GM19023 (cell line): ENCODE data around the gene PKNOX2.

ENCODE experiments used
- ATAC-seq: cut with Tn5 transposase; IDR thresholded peaks from one replicate; pipeline ENCODE4 v1.9.1; 2021; ENCODE audit warnings: mild to moderate bottlenecking, moderate library complexity; ENCODE audit not compliant: unreplicated experiment

The PKNOX2 gene

DNA sequence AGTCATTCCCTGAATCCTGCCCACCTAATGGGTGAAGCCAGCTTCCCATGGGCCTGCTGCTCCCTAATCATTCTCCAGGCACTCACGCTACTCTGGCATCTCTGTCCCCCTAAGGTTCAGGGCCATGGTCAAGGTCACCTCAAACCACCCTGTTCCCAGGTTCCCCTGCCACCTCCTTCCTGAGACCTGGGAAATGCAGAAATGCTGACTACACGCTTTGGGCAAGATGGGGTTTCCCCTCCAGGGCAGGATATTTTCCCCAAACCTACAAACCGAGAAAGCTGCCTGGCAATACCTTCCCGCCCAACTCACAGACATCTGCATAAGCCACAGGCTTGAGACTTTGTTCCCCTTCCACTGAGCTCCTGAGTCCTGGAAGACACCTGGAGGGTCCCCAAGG is 233.9 kb downstream of the PKNOX2 start:
- ATAC-seq = no peak

GRCh38 chr11:125398994-125399640 is 234.6 kb downstream of the PKNOX2 start:
- no peak for ATAC-seq

DNA sequence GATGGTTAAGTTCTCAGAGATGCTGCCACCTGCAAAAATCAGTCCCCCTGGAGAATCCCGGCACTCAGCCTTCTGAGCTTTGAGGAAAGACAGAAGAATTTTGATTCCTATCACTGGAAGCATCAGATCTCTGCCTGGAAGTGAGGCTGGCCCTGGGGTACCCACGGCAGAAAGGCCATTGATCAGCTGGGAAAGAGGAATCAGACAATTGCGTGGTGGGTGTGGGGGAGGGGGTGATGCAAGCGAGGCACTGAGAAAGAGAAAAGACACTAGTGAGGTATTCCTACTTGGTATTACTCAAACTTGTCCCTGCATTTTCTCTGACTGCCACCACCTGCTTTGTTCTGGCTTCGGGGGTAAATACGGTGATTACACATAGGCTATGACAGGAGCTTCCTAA is 235.4 kb downstream of the PKNOX2 start:
- ATAC-seq = no peak

DNA sequence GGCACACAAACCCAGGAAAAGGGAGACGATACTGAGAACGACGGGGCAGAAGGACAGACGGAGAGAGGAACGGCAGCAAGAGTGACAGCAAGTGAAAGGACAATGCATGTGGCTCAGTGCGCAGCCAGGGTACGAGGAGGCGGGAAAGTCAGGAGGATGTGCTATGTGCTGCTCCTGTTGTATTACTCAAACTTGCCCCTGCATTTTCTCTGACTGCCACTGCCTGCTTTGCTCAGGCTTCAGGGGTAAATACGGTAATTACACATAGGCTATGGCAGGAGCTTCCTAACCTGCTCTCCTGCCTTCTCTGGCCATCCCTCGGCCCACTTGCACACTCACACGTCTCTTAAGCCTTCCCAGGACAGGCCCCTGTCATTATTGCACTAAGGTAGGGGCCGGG is 236.7 kb downstream of the PKNOX2 start:
- ATAC-seq = no peak

DNA sequence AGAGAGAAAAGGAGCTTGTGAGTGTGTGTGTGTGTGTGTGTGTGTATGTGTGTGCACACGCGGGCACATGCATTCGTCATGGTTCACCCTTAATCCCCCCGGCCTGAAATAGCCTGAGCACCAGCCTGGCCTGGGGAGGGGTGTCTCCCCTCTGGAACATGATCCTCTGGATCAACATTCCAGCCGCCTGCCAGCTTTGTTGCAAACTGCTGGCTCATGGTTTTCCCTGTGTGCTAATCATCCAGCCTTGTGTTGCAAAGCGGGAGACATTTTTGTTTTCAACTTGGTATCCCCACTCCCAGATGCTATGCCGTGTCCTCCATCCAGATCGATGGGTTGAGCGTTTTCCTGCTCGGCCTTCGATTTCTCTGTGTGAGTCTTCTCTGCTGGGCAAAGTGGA is 237.2 kb downstream of the PKNOX2 start:
- ATAC-seq = no peak

DNA sequence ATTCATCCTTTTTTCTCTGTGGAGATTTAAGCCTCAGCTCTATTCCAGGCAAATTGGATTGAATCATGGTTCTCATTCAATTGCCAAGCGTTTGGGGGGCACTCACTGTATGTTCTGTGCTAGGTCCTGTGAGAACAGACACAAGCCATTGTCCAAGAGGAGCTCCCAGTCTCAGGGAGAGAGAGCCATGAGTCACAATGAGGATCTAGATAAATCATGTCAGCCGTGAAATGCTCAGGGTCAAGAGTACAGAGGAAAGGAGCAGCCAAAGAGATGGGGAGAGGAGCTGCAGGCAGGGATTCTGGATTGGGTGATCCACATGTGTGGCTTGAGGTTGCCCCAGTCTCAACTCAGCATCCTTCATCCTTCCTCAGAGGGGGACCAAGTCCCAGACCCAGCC is 237.9 kb downstream of the PKNOX2 start:
- ATAC-seq = no peak

GRCh38 chr11:125404157-125404810 is 239.7 kb downstream of the PKNOX2 start:
- no peak for ATAC-seq

DNA sequence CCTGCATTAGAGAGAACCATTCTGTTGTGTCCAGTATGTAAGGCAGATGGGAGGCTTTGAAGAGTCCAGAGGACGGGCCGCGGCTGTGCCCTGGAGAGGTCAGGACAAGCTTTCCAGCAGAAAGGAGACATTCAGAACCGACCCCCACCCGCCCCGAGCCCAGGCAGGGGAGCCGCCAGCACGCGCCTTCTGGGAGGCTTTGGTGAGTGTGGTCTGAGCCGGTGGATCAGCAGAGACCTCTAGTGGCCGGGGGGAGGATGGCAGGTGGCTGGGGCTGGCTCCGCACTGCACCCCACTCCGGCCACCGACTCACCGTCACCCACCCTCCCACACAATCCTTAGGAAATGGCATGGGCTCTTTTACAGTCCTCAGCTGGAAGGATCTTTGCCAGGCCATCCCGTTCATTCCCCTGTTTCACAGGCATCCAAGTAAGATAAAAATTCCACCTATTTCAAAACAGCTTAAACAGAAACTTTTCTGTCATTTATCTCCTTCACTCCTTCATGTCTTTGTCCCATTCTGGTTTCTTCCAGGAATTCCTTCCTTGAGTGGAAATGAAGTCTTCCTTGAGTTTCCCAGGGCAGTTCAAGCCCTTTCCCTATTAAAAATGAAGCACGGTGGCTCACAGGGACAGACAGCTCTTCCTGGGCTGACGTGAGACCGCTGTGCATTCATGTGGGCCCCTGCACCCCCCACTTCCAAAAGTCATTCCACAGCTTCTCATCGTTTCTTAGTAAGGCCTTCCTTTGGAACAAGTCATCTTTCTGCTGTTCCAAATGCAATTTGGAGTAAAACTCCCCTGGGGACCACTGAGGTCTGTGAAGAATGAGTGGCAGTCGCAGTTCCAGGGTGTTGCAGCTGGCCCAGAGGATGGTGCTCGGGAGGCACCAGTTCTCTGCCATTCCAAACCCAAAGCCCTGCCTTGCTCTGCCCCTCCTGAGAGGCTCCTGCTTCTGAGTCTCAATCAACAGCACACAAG is 240.6 kb downstream of the PKNOX2 start:
- ATAC-seq = peak; percentile 85

- ATAC-seq = no peak
Observed at GRCh38 chr11:125407046-125407445, 242.5 kb downstream of the PKNOX2 start.

GRCh38 chr11:125408311-125408711 is 243.8 kb downstream of the PKNOX2 start:
- ATAC-seq = no peak

GRCh38 chr11:125410091-125410490 is 245.5 kb downstream of the PKNOX2 start:
- ATAC-seq = no peak

DNA sequence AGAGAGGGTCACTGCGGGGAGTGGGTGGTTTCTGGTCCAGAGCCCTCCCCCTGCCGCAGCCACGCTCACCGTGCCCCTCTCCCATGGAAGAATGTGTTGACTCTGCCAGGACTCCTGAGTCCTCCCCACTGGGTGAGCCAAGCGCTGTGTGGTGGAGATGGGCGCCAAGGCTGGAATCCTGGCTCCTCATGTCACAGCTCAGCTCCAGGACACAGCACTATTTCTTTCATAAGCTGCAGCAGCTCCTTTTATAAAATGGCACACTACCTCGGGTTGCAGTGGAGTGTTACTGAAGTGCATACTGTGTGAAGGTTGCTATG is 247.6 kb downstream of the PKNOX2 start:
- no peak for ATAC-seq

- no peak for ATAC-seq
Observed at GRCh38 chr11:125412509-125412908, 248.0 kb downstream of the PKNOX2 start.

DNA sequence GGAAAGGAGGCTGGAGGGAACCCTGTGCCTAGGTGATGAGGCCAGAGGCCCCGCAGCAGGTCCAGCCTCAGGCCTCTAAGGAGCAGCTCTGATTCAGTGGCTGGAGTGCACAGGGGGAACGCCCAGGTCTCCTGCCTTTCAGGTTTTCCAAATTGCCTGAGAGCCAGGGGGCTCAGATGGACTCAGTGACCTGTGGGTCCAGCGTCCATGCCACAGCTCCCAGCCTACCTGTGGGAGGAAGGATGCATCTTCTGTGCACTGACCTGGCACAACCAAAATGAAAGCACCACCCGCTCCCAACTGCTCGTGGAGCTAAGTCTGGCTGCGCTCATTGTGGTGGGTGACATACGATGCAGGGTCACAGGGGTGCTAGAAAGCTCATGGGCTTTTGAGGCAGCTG is 248.7 kb downstream of the PKNOX2 start:
- ATAC-seq = no peak

- ATAC-seq = no peak
Observed at GRCh38 chr11:125414121-125414520, 249.6 kb downstream of the PKNOX2 start.

DNA sequence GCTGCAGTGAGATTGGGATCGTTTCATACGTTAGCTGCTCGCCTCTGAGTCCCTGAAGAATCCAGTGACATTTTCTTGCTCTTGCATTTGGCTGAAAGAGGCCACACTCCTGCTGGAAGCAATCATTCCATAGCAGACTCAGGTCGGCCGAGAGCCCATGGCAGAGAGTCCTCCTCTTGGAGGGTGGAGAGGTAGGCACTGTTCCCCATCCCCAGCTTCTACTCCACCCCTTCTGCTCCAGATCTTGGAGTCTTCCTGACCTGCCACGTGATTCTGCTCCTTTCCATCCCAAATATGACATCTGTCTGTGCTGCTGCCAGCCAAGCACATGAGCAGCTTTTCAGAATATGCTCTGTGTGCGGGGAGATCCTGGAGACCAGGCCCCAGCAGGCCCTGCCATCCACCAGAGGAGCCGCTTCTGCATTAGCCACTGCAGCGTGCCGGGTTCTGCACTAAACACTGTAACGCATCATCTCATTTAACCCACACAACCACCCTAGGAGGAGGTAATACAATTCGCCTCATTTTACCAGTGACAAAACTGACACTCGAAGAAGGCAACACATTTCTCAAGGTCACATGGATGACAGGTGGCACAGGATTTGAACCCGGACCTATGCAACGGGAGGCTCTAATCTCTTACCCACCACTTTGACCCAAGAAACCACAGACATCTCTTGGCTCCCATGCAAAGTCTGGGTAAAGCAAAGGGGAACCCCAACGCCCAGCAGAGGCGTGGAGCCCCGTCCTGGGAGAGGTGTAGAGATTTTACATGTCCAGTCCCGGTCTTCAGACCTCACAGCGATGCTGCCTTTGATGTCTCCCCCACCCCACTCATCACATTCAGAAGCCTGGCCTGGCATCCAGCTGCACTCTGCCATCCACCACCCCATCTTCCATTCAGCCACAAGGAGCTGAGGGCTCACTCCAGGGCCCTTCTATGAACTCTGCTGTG is 252.7 kb downstream of the PKNOX2 start:
- ATAC-seq = no peak

DNA sequence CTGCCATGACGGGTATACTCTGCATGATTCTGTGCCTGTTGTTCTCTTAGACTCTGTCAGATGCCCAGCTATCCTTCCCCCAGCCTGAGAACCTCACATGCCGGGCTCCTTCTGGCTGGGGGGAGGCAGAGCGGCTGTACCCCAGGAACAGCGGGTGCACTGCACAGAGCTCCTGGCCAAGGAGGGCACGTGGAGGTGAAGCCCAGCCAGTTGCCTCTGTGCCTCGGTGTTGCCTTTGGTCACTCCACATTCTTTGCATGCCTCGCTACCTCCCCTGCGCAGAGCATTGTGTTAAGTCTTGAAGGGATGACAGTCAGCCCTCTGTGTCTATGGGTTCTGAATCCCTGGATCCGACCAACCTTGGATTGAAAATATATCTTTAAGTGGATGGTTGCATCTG is 253.8 kb downstream of the PKNOX2 start:
- ATAC-seq = no peak

DNA sequence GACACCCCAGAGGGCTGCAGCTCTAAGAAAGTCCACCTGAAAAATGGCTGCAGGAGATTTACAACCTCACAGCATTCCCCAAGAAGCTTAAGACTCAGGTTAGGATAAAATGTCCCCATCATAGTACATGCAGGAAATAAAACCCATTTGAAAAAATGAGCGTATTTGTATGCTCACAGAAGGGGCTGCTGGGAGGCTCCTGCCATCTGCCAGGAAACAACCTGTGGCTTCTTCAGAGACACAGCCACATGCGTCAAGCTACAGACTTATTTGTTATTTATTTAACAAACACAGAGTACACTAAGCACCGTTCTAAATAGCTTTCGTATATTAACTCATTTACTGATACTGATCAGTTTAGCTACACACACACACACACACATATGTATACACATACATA is 258.1 kb downstream of the PKNOX2 start:
- no peak for ATAC-seq

GRCh38 chr11:125423247-125423849 is 258.8 kb downstream of the PKNOX2 start:
- no peak for ATAC-seq

- no peak for ATAC-seq
Observed at GRCh38 chr11:125425601-125426000, 261.1 kb downstream of the PKNOX2 start.
